ENCODE data around the gene RPL31. TPM values are rescaled to one million over a fixed set of nuclear protein-coding genes. Genes with fewer than 3 reads are reported as not detected.

Gene RPL31
- total and polyA plus RNA-seq, 8 donors: 272 to 7,137 (median 1,362) TPM

GRCh38 chr2:101053117-101053516, 51.0 kb downstream of the RPL31 start:
- Histone ChIP-seq H3K9me3 (no peaks in the 10 kb centered on the region), H3K27me3 (no peaks in the 10 kb centered on the region), H3K36me3 (peaks cover 36 to 77% (median 69%) of the 10 kb centered on the region in 4 donors), H3K4me1 (peaks cover 0 to 3% (median 2%) of the 10 kb centered on the region in 4 donors), H3K27ac (no peak overlapping the region), H3K4me3 (no peak overlapping the region)
- intact Hi-C loops (cut with DNase I; ENCODE audit: low total_unique reads): no loop called here
- 36 to 69% (median 53%) methylated on average over 3 of the region's 3 CpGs for WGBS, 5 donors
- TF ChIP-seq EP300 (IDR thresholded peaks at IDR 0.05): no peak
- DNase-seq: no peak

Other genes with a start within 250 kb of the RPL31 start
- gene NPAS2, start 182.2 kb upstream of the RPL31 start, total RNA-seq: 100 to 1,000 TPM in 1 of 5 donors, 10 to 100 TPM in 4; 18.0 to 148 (median 33.9) TPM
- gene NPAS2, start 182.2 kb upstream of the RPL31 start, polyA plus RNA-seq: 10 to 100 TPM; 13.1 to 32.2 (median 23.7) TPM
- gene TBC1D8, start 149.1 kb downstream of the RPL31 start, total RNA-seq: 100 to 1,000 TPM in 3 of 5 donors, 10 to 100 TPM in 2; 74.2 to 179 (median 120) TPM
- 10 to 100 TPM in 2 of 3 donors, 1 to 10 TPM in 1; 9.9 to 22.0 (median 13.0) TPM for gene TBC1D8, start 149.1 kb downstream of the RPL31 start, polyA plus RNA-seq

Data from stomach (tissue), 9 donors.